GOT3 (cell line): ENCODE data around the gene SORBS1.

ENCODE experiments used
- DNase-seq: peaks from one replicate; lab custom pipeline; 2025; ENCODE audit warnings: mixed read lengths; lab: John Stamatoyannopoulos, UW

SORBS1 gene

GRCh38 chr10:95346715-95347401, 214.3 kb downstream of the SORBS1 start:
- DNase-seq, result no peak

- DNase-seq, result no peak
These were observed 217.6 kb downstream of the SORBS1 start for GRCh38 chr10:95343573-95343972.

GRCh38 chr10:95341716-95342130, 219.4 kb downstream of the SORBS1 start:
- no peak for DNase-seq

- no peak for DNase-seq
These were observed 221.3 kb downstream of the SORBS1 start for GRCh38 chr10:95339863-95340262.

- DNase-seq, result no peak
These were observed 223.6 kb downstream of the SORBS1 start for GRCh38 chr10:95337423-95338160.

GRCh38 chr10:95336702-95337101, 224.5 kb downstream of the SORBS1 start:
- DNase-seq, result no peak

- no peak for DNase-seq
These were observed 225.1 kb downstream of the SORBS1 start for GRCh38 chr10:95335933-95336699.

- DNase-seq, result no peak
These were observed 226.4 kb downstream of the SORBS1 start for GRCh38 chr10:95334805-95335144.

GRCh38 chr10:95333997-95334804, 227.0 kb downstream of the SORBS1 start:
- no peak for DNase-seq

GRCh38 chr10:95332666-95333249, 228.4 kb downstream of the SORBS1 start:
- DNase-seq, result no peak

- no peak for DNase-seq
These were observed 229.5 kb downstream of the SORBS1 start for GRCh38 chr10:95331596-95332130.

GRCh38 chr10:95330966-95331453, 230.2 kb downstream of the SORBS1 start:
- DNase-seq, result no peak

- DNase-seq, result no peak
These were observed 231.9 kb downstream of the SORBS1 start for GRCh38 chr10:95329296-95329695.

GRCh38 chr10:95328013-95328412, 233.2 kb downstream of the SORBS1 start:
- no peak for DNase-seq

- DNase-seq, result no peak
These were observed 233.8 kb downstream of the SORBS1 start for GRCh38 chr10:95327367-95327766.

- no peak for DNase-seq
These were observed 234.8 kb downstream of the SORBS1 start for GRCh38 chr10:95326396-95326795.

GRCh38 chr10:95325863-95326262, 235.3 kb downstream of the SORBS1 start:
- no peak for DNase-seq

- no peak for DNase-seq
These were observed 236.5 kb downstream of the SORBS1 start for GRCh38 chr10:95324436-95325268.

GRCh38 chr10:95321554-95322301, 239.4 kb downstream of the SORBS1 start:
- no peak for DNase-seq

GRCh38 chr10:95319239-95319638, 241.9 kb downstream of the SORBS1 start:
- DNase-seq, result no peak
